Measurements from ENCODE around the gene C1orf198. TPM values are rescaled to one million over a fixed set of nuclear protein-coding genes. Genes with fewer than 3 reads are reported as not detected.

Gene C1orf198
- total RNA-seq, 2 donors from 2014 or later = 166 to 273 TPM

- H3K4me1 ChIP-seq (ENCODE audit: control insufficient read depth in 1 of 2, low read depth in 2 of 2) = peaks cover 27 to 66% of the 10 kb centered on the region in 2 donors
- no peaks in the 10 kb centered on the region for H3K27me3 ChIP-seq (replicated peaks; ENCODE audit: insufficient read depth)
- H3K27ac ChIP-seq = no peak overlapping the region
- H3K9me3 ChIP-seq = no peaks in the 10 kb centered on the region
- DNase-seq (ENCODE audit: low spot score) = no peak
- no peak for ATAC-seq (ENCODE audit: insufficient number of reproducible peaks, low FRiP score, low read depth)
- no peak for TF ChIP-seq CTCF (IDR thresholded peaks at IDR 0.05)
- peaks cover 6% of the 10 kb centered on the region for H3K36me3 ChIP-seq
- H3K4me3 ChIP-seq = no peak overlapping the region
These were observed 35.8 kb downstream of the C1orf198 start for GRCh38 chr1:230832476-230832875.

- H3K4me3 ChIP-seq = no peak overlapping the region
- H3K27ac ChIP-seq = no peak overlapping the region
- H3K27me3 ChIP-seq (replicated peaks; ENCODE audit: insufficient read depth) = no peaks in the 10 kb centered on the region
- H3K9me3 ChIP-seq = no peaks in the 10 kb centered on the region
- ATAC-seq (ENCODE audit: insufficient number of reproducible peaks, low FRiP score, low read depth) (no peak), DNase-seq (ENCODE audit: low spot score) (no peak)
- no peak for TF ChIP-seq CTCF (IDR thresholded peaks at IDR 0.05)
- H3K36me3 ChIP-seq = no peaks in the 10 kb centered on the region
- peaks cover 34 to 73% of the 10 kb centered on the region in 2 donors for H3K4me1 ChIP-seq (ENCODE audit: control insufficient read depth in 1 of 2, low read depth in 2 of 2)
These were observed 36.5 kb downstream of the C1orf198 start for GRCh38 chr1:230831771-230832170.

- no peaks in the 10 kb centered on the region for H3K9me3 ChIP-seq
- no peak overlapping the region for H3K4me3 ChIP-seq
- TF ChIP-seq CTCF (IDR thresholded peaks at IDR 0.05) = no peak
- peaks cover 47 to 85% of the 10 kb centered on the region in 2 donors for H3K4me1 ChIP-seq (ENCODE audit: control insufficient read depth in 1 of 2, low read depth in 2 of 2)
- DNase-seq (ENCODE audit: low spot score) (no peak), ATAC-seq (ENCODE audit: insufficient number of reproducible peaks, low FRiP score, low read depth) (no peak)
- peak overlapping the region; percentile 84 to 91 for H3K27ac ChIP-seq
- no peaks in the 10 kb centered on the region for H3K27me3 ChIP-seq (replicated peaks; ENCODE audit: insufficient read depth)
- no peaks in the 10 kb centered on the region for H3K36me3 ChIP-seq
These were observed 39.9 kb downstream of the C1orf198 start for GRCh38 chr1:230828421-230828820.

GRCh38 chr1:230827801-230828200 lies 40.5 kb downstream of the C1orf198 start:
- no peaks in the 10 kb centered on the region for H3K27me3 ChIP-seq (replicated peaks; ENCODE audit: insufficient read depth)
- no peaks in the 10 kb centered on the region for H3K36me3 ChIP-seq
- no peak for ATAC-seq (ENCODE audit: insufficient number of reproducible peaks, low FRiP score, low read depth)
- peaks cover 47 to 85% of the 10 kb centered on the region in 2 donors for H3K4me1 ChIP-seq (ENCODE audit: control insufficient read depth in 1 of 2, low read depth in 2 of 2)
- no peak for DNase-seq (ENCODE audit: low spot score)
- no peak for TF ChIP-seq CTCF (IDR thresholded peaks at IDR 0.05)
- no peaks in the 10 kb centered on the region for H3K9me3 ChIP-seq
- H3K4me3 ChIP-seq = no peak overlapping the region
- peak overlapping the region; percentile 84 to 91 for H3K27ac ChIP-seq

- Histone ChIP-seq H3K4me3 (no peak overlapping the region), H3K36me3 (no peaks in the 10 kb centered on the region), H3K9me3 (no peaks in the 10 kb centered on the region), H3K27me3 (replicated peaks; ENCODE audit: insufficient read depth) (no peaks in the 10 kb centered on the region), H3K4me1 (ENCODE audit: control insufficient read depth in 1 of 2, low read depth in 2 of 2) (peaks cover 42 to 85% of the 10 kb centered on the region in 2 donors), H3K27ac (peak overlapping the region; percentile 84 to 91)
- ATAC-seq (ENCODE audit: insufficient number of reproducible peaks, low FRiP score, low read depth) (no peak), DNase-seq (ENCODE audit: low spot score) (no peak)
- TF ChIP-seq CTCF (IDR thresholded peaks at IDR 0.05) = no peak
These were observed 41.1 kb downstream of the C1orf198 start for GRCh38 chr1:230827081-230827681.

Measured in thoracic aorta (tissue), 2 donors.